T-helper 1 cell treated with Interleukin-12 subunit alpha and Interleukin-12 subunit beta and Interleukin-4 antibody, amounts not matched to agents 30 μg/mL and 1 μg/mL, for 36 hours (primary cell): ENCODE data around the gene RMI1.

Experiments
- H3K27ac Mint-ChIP-seq: one replicate; pipeline ENCODE4 v1.8.0; 2021; ENCODE audit warnings: mild to moderate bottlenecking, mixed read lengths
- H3K27me3 Mint-ChIP-seq: one replicate; pipeline ENCODE4 v1.8.0; 2021; ENCODE audit warnings: low read depth, mixed read lengths
- H3K36me3 Mint-ChIP-seq: one replicate; pipeline ENCODE4 v1.8.0; 2021; ENCODE audit warnings: low read depth, mixed read lengths
- H3K4me1 Mint-ChIP-seq: one replicate; pipeline ENCODE4 v1.8.0; 2021; ENCODE audit warnings: low read depth, mixed read lengths
- H3K4me3 Mint-ChIP-seq: one replicate; pipeline ENCODE4 v1.8.0; 2021; ENCODE audit warnings: mild to moderate bottlenecking, moderate library complexity, mixed read lengths
- H3K9me3 Mint-ChIP-seq: one replicate; pipeline ENCODE4 v1.8.0; 2021; ENCODE audit warnings: mixed read lengths

RMI1 gene

DNA sequence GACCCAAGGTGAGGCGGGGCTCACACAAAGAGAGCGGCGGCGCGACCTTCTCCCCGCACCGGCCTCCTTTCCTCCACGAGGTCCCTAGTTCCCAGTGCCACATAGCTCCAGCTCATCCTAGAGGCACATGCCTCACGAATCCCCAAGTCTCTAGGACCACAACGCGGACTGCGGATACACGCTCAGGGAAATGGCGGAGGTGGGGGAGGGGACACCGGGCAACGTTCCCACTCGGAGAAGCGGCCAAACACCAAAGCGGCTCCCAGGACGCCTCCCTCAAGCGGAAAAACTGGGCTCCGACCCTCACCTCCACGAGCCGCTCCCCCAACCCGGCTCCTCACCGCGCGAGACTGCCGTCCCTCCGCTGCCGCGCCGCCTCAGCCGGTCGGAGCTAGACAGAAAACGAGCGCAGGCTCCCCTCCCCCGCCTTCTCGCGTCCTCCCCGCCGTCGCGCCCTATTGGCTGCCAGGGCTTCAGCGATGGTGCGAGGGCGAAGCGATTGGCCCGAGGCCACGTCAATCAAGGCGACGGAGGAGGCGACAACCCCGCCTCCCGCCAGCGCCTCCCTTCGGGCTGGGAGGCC, 702 bp upstream of the RMI1 start, which contains the start of gene HNRNPK:
HNRNPK (minus strand) TSS at position 404 of the 583 bp plus-strand sequence. CDS start 1,963 bp downstream, outside the sequence.
- Mint-ChIP-seq H3K4me3 (peak within 1 kb of the TSS; percentile 96), H3K27me3 (no peaks in the 10 kb centered on the region), H3K27ac (peak within 1 kb of the TSS; percentile 100), H3K9me3 (no peaks in the 10 kb centered on the region), H3K36me3 (peaks cover 47% of the 10 kb centered on the region), H3K4me1 (peaks cover 41% of the 10 kb centered on the region)

DNA sequence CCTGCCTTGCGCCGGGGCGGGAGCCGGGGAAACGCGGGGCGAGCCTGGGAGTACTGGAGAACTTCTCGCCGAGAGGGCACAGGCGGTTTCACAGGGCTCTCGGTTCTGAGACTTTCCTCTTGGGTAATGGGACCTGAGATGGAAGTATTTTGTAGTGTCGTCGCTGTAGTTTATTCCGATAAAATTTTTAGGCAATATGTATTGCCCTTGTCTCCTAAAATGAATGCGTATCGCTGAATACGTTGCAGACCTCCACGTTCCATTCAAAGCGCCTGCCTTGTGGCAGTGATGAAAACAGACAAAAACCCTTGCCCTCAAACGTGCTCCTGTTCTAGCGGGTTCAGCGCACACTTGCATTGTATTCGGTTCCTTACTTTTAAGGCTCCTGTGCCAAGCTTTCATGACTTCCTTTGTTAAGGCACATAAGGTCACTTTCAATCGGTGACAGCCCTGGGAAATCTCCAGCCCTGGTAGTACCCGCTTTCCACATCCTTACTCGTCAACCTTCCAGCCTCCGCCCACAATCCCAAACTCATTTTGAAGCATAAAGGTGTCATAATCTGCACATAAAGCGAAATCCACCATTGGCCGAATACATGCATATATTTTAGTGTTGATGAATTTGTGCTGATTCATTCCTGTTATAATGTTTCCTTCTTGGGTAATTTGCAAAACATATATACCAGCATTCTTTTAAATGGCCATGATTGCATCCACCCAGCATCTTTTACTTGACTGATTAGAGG, 694 bp downstream of the RMI1 start:
- Mint-ChIP-seq H3K4me1 (peaks cover 34% of the 10 kb centered on the region), H3K4me3 (peak overlapping the region; percentile 96), H3K9me3 (no peaks in the 10 kb centered on the region), H3K27ac (peak overlapping the region; percentile 84), H3K36me3 (peaks cover 33% of the 10 kb centered on the region), H3K27me3 (no peaks in the 10 kb centered on the region)

DNA sequence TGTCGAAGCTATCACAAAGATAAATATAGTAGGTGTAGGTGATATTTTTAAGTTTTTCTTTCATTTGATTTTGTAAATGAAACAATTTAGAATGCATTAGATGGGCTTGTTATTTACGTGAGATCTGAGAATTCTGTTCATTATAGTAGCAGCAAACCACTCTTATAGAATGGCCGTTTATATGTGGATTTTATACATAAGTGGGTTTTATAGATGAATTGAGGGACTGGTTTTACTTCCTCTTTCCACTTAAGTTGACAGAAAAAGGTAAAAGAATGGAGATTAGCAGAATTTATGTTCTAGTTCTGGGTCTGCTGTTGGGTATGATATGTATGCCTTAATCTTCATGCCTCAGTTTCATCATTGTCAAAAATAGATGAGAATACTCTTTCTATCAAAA, 5.6 kb downstream of the RMI1 start:
- peaks cover 28% of the 10 kb centered on the region for H3K4me1 Mint-ChIP-seq
- no peaks in the 10 kb centered on the region for H3K9me3 Mint-ChIP-seq
- no peak overlapping the region for H3K27ac Mint-ChIP-seq
- H3K27me3 Mint-ChIP-seq, result no peaks in the 10 kb centered on the region
- no peak overlapping the region for H3K4me3 Mint-ChIP-seq
- peaks cover 29% of the 10 kb centered on the region for H3K36me3 Mint-ChIP-seq

DNA sequence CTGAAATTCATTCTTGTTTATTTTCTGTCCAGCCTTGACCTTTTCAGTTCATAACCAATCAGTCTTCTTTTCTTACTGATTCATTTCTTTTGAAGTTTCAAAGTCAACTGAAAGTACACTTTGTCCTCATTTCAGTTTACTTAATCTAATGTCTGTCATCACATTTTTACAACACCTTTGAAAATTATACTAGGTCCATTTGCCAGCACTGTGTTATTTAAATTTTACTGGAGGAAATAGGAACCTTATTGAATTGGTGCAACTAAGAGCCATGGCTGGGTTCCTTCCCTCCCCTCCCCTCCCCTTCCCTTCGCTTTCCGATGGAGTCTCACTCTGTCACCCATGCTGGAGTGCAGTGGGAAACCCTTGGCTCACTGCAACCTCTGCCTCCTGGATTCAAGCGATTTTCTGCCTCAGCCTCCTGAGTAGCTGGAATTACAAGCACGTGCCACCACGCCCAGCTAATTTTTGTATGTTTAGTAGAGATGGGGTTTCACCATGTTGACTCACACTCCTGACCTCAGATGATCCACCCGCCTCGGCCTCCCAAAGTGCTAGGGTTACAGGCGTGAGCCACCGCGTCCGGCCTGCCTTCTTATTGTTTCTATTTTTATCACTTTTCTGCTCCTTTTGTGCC, 6.3 kb downstream of the RMI1 start:
- no peak overlapping the region for H3K27ac Mint-ChIP-seq
- no peak overlapping the region for H3K4me3 Mint-ChIP-seq
- peaks cover 25% of the 10 kb centered on the region for H3K4me1 Mint-ChIP-seq
- peaks cover 31% of the 10 kb centered on the region for H3K36me3 Mint-ChIP-seq
- H3K27me3 Mint-ChIP-seq, result no peaks in the 10 kb centered on the region
- H3K9me3 Mint-ChIP-seq, result no peaks in the 10 kb centered on the region

DNA sequence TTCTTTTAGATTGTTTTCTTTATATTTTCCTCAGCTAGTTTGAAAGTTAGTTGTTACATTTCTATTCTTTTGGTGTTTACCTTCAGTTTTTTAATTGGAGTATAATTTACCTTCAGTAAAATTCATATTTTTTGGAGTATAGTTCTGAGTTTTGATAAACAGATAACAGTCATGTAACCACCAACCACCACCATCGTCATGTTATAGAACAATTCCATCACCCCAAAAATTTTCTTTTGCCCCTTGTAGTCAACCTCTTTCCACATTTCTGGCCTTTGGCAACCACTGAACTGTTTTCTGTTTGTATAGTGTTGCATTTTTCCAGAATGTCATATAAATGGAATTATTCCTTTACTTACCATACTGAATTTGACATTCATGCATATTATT, 6.8 kb downstream of the RMI1 start:
- no peaks in the 10 kb centered on the region for H3K9me3 Mint-ChIP-seq
- H3K4me1 Mint-ChIP-seq, result peaks cover 29% of the 10 kb centered on the region
- no peak overlapping the region for H3K27ac Mint-ChIP-seq
- H3K4me3 Mint-ChIP-seq, result no peak overlapping the region
- H3K27me3 Mint-ChIP-seq, result no peaks in the 10 kb centered on the region
- peaks cover 31% of the 10 kb centered on the region for H3K36me3 Mint-ChIP-seq

DNA sequence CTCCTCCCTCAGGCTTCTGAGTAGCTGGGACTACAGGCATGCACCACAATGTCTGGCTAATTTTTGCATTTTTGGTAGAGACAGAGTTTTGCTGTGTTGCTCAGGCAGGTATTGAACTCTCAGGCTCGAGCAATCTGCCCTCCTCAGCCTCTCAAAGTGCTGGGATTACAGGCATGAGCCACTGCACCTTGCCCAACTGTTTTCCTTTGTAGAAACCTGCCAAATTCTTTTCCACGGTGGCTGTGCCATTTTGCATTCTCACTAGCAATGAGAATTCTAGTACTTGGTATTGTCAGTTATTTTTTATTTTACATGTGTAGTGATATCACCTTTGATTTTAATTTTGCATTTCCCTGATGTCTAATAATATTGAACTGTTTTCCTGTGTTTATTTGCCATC, 7.8 kb downstream of the RMI1 start:
- Mint-ChIP-seq H3K27ac (no peak overlapping the region), H3K4me3 (no peak overlapping the region), H3K9me3 (no peaks in the 10 kb centered on the region), H3K27me3 (no peaks in the 10 kb centered on the region), H3K36me3 (peaks cover 28% of the 10 kb centered on the region), H3K4me1 (peaks cover 24% of the 10 kb centered on the region)

DNA sequence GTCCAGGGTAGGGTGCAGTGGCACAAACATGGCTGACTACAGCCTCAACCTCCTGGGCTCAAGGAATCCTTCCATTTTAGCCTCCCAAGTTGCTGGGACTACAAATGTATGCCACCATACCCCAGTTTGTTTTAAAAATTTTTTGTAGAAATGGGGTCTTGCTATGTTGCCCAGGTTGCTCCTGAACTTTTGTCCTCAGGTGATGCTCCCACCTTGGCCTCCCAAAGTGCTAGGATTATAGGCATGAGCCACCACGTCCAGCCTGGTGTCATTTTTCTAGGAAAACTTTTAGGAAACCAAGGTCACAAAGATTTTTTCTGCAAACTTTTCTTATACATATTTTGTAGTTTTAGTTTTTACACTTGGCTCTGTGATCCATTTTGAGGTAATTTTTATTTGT, 10.8 kb downstream of the RMI1 start:
- peaks cover 31% of the 10 kb centered on the region for H3K36me3 Mint-ChIP-seq
- H3K27me3 Mint-ChIP-seq, result no peaks in the 10 kb centered on the region
- peaks cover 20% of the 10 kb centered on the region for H3K4me1 Mint-ChIP-seq
- H3K27ac Mint-ChIP-seq, result no peak overlapping the region
- H3K4me3 Mint-ChIP-seq, result no peak overlapping the region
- no peaks in the 10 kb centered on the region for H3K9me3 Mint-ChIP-seq

DNA sequence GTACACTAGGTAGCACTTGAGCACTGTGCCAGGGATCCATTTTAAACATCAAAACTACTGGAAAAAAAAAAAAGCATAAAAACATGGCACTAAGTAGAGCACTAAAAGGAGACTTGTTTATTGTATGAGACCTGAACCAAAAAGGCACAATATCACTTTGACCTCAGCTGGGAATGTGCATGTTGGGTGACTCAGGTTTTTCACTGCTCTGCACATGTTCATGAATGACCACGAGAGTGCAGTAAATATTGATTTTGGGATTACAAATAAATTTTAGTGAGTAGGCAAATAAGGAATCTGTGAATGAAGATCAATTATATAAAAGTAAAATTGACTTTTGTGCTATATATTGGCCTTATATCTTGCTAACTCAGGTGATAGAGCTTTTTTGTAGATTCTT, 11.8 kb downstream of the RMI1 start:
- no peak overlapping the region for H3K27ac Mint-ChIP-seq
- H3K4me1 Mint-ChIP-seq, result peaks cover 18% of the 10 kb centered on the region
- no peaks in the 10 kb centered on the region for H3K27me3 Mint-ChIP-seq
- H3K9me3 Mint-ChIP-seq, result no peaks in the 10 kb centered on the region
- no peak overlapping the region for H3K4me3 Mint-ChIP-seq
- H3K36me3 Mint-ChIP-seq, result peaks cover 26% of the 10 kb centered on the region

DNA sequence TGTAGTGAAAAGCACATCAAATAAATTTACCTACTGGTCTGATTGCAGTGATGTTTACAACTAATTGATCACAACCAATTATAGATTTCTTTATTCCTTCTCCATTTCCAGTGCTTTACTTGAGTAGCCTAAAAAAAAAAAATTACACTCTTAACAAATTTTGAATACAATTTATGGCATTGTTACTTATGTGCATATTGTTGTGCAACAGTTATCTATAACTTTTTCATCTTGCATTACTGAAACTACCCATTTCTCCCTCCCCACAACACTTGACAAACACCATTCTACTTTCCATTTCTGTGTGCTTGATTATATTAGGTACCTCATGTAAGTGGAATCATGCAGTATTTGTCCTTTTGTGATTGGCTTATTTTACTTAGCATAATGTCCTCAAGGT, 12.3 kb downstream of the RMI1 start:
- Mint-ChIP-seq H3K27ac (no peak overlapping the region), H3K36me3 (peaks cover 25% of the 10 kb centered on the region), H3K4me1 (peaks cover 18% of the 10 kb centered on the region), H3K4me3 (no peak overlapping the region), H3K27me3 (no peaks in the 10 kb centered on the region), H3K9me3 (no peaks in the 10 kb centered on the region)

DNA sequence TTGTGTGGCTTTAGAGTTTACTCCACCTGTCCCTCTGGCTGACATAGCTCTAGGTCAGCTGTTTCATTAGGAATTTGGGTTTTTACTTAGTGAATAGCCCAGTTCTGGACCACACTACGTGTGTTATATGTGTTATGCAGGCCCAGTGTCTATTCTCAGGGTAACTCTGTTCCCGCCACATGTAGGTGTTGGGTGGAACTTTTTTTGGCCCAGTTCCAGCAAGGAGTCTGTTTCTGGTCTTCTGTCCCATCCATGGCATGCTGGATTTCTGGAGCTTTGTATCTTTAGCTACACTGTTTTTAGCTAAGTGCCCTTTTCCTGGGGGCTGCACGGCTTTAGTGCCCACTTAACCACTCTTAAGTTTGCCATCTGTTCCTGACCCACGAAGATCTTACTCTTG, 15.5 kb downstream of the RMI1 start:
- H3K4me1 Mint-ChIP-seq, result peaks cover 23% of the 10 kb centered on the region
- H3K4me3 Mint-ChIP-seq, result no peak overlapping the region
- H3K27me3 Mint-ChIP-seq, result no peaks in the 10 kb centered on the region
- H3K27ac Mint-ChIP-seq, result no peak overlapping the region
- H3K9me3 Mint-ChIP-seq, result no peaks in the 10 kb centered on the region
- H3K36me3 Mint-ChIP-seq, result peaks cover 11% of the 10 kb centered on the region

DNA sequence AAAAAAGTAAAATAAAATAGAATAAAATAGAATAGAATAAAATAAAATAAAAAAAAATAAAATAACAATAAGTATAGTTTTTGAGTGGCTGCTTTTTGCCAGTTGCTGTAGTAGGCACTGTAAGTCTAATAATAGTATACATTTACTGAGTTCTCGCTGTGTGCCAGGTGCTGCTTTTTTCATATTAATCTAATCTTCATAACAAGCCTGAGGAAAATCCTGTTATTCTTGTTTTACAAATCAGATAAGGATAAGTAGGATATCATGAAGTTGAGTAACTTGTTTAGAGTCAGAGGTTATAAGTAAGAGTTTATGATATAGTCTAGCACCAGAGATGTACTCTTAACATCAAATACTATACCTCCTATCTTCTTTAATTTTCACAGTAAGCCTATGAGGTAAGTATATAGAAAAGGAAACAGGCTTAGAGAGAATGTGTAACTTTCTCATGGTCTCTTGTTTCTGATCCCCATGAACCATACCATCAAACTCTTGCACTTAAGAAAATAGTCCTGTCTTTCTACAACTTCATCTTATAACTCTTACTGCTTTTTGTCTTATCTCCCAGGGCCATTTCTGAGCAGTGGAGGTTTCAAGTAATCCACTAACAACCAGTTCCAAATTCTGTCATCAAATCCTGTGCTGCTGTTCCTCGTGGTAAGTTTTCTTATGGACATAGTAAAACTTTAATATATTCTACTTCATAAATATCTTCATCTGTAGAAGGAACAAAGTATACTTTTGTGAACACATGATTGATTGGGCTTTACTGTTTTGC, 18.7 kb downstream of the RMI1 start:
- Mint-ChIP-seq H3K27me3 (no peaks in the 10 kb centered on the region), H3K4me3 (no peak overlapping the region), H3K9me3 (no peaks in the 10 kb centered on the region), H3K36me3 (peaks cover 21% of the 10 kb centered on the region), H3K27ac (no peak overlapping the region), H3K4me1 (peaks cover 28% of the 10 kb centered on the region)

DNA sequence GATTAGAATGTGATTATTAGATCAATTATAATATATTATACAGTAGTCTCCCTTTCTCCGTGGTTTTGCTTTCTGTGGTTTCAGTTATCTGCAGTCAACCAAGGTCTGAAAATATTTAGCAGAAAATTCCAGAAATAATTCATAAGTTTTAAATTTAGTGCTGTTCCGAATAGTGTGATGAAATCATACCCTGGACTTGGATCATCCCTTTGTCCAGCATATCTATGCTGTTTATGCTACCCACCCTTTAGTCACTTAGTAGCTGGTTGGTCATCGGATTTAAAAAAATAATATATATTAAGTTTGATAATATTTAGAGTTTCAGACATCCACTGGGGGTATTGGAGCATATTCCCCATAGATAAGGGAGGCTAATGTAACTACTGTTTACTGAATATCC, 19.6 kb downstream of the RMI1 start:
- Mint-ChIP-seq H3K27me3 (no peaks in the 10 kb centered on the region), H3K36me3 (peaks cover 28% of the 10 kb centered on the region), H3K4me1 (peaks cover 28% of the 10 kb centered on the region), H3K9me3 (no peaks in the 10 kb centered on the region), H3K27ac (no peak overlapping the region), H3K4me3 (no peak overlapping the region)

DNA sequence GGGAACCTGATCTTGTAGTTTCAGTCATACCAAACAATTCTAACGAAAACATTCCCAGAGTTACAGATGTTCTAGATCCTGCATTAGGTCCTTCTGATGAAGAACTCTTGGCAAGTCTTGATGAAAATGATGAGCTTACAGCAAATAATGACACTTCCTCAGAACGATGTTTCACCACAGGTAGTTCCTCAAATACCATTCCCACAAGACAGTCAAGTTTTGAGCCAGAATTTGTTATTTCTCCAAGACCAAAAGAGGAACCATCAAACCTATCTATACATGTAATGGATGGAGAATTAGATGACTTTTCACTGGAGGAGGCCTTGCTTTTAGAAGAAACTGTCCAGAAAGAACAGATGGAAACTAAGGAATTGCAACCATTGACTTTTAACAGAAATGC, 21.0 kb downstream of the RMI1 start:
- Mint-ChIP-seq H3K36me3 (peaks cover 29% of the 10 kb centered on the region), H3K9me3 (no peaks in the 10 kb centered on the region), H3K4me3 (no peak overlapping the region), H3K4me1 (peaks cover 22% of the 10 kb centered on the region), H3K27ac (no peak overlapping the region), H3K27me3 (no peaks in the 10 kb centered on the region)

DNA sequence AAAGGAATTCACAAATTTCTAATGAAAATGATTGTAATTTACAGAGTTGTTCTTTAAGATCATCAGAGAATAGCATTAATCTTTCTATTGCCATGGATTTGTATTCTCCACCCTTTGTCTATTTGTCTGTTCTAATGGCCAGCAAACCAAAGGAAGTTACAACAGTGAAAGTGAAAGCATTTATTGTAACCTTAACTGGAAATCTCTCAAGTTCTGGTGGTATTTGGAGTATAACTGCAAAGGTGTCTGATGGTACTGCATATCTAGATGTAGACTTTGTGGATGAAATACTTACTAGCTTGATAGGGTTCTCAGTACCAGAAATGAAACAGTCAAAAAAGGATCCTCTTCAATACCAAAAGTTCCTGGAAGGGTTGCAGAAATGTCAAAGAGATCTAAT, 21.7 kb downstream of the RMI1 start:
- no peaks in the 10 kb centered on the region for H3K27me3 Mint-ChIP-seq
- no peak overlapping the region for H3K27ac Mint-ChIP-seq
- peaks cover 29% of the 10 kb centered on the region for H3K36me3 Mint-ChIP-seq
- no peaks in the 10 kb centered on the region for H3K9me3 Mint-ChIP-seq
- H3K4me1 Mint-ChIP-seq, result peaks cover 19% of the 10 kb centered on the region
- H3K4me3 Mint-ChIP-seq, result no peak overlapping the region
